GM18870 (cell line): ENCODE data around the gene ITGB7.

Experiments used
- ATAC-seq: cut with Tn5 transposase; IDR thresholded peaks from one replicate; pipeline ENCODE4 v1.9.1; 2021; ENCODE audit warnings: moderate library complexity; ENCODE audit not compliant: unreplicated experiment

The ITGB7 gene

DNA sequence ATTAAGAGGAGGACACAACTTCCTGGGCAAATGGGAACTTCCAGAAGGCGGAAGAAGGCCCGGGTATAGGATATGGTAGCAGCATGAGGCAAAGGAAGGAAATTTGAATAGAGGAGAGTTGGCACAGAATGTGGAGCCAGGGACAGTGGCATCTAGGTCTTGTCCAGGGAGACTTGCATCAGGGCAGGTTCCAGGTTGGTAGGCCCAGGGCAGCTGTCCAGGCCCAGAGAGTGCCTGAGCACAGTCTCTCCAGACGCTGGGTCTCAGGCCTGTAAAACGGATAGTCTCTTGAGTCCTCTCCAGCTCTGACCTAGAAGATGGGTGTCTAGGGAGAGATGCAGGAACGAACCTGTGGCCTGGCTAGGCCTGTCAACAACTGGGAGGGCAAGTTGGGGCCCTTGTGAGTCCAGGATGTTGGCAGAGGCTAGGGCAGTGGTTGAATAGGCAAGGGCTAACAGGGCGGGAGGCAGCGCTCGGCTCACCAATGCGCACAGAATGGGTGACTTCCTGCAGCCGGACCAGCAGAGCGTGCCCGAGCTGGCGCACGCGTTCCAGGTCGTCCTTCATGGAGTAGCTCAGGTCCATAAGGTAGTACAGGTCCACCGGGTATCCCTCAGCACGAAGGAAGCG, 9.9 kb downstream of the ITGB7 start:
- ATAC-seq = no peak

DNA sequence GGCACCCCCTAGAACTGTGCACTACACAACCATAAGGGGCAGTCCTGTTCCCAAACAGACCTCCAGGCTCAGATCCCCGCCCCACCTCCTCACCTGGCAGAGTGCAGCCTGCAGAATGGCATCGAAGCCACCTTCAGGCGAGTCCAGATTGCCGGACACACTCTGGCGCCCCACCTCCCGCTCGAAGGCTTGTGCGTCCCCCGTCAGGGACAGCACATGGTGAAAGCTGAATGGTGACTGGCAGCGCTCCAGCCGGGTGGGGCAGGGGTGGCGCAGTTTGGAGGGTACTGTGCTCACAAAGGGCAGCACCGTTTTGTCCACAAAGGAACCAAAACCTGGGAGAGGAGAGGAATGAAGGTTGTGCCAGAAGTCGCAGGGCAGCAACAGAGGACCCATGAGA, 10.6 kb downstream of the ITGB7 start:
- ATAC-seq = no peak

DNA sequence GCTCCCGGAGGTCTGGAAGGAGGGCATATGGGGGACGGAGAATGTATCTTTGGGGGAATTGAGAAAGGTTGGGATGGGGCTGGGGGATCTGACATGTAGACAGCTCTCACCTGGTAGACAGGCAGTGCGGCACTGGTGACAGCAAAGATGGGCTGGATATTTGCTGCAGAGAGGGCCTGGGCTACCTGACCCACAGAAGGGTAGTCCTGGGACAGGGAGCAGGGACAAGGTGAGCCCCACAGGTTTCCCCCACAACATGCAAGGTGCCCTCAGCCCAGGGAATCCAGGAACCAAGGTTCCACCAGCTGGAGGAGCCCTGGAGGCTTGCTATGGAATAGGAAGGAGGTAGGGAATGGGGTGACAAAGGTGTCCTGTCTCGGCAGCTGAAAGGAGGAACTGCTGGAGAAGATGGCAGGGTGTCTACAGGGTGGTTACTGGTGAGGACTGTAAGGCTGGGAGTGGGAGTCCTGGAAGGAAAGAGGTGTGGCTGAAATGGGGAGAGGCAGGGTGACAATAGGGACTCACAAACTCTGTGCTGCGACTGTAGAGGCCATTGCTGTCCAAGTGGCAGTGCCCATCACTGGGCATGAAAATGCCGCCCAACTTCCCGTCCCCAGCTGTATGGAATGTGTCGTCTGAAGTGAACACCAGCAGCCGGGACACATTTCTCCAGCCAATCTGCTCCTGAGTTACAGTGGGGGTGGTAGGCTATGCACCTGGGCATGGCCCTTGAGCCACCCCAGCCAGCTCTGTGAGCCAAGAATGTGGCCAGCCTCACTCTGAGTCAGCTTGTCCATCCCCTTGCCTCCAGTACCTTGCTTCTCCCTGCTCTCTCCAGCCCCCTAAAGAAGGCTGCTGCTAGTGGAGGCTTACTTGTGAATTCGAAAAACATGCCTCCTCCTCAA, 11.3 kb downstream of the ITGB7 start:
- no peak for ATAC-seq

DNA sequence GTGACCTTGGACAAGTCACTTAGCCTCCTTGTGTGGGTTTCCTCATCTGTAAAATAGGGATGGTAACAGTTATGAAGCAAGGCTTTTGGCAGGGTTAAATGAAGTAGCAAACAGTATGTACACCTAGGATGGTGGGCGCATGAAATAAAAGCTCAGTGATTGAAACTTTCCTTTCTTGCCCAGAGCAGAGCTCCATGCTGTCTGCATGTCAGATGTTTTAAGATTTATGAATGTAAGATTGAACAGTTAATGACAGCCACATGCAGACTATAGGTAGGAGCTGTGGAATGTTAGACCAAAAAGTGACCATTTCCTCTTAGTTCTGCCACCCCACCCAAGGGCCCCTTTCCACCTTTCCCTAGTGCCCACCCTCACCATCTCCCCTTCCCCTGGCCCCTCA, 12.1 kb downstream of the ITGB7 start:
- ATAC-seq = no peak

DNA sequence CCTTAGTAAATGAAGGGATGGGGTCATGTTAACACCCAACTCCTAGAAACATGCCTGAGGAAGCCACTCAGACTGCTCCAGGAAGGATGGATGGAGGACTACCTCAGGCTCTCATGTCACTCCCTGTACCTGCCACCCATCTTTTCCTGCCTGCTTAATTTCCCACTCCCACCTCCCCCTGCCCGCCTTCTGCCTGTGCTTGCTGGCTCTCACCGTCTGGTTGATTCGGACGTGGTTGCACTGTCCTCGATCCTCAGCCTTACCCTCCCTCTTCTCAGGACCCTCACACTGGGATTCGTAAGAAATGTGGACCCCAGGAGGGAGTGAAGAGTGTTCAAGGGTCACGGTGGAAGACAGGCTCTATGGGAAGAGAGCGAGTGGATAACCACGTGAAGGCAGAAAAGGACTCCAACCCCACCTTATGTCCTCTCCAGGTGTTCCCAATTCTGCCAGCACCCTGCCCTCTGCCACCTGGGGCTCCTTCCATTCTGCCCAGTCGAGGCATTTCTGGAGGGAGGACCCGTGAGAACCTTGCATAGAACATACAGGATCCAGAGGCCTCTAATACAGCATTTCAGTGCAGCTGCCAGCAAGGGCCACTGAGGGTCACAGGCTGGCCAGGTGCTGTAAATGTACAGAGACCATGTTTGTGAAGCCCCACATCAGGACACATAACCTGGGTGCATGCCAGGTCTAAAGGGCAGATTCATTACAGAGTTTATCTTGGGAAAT, 12.9 kb downstream of the ITGB7 start:
- ATAC-seq = no peak

DNA sequence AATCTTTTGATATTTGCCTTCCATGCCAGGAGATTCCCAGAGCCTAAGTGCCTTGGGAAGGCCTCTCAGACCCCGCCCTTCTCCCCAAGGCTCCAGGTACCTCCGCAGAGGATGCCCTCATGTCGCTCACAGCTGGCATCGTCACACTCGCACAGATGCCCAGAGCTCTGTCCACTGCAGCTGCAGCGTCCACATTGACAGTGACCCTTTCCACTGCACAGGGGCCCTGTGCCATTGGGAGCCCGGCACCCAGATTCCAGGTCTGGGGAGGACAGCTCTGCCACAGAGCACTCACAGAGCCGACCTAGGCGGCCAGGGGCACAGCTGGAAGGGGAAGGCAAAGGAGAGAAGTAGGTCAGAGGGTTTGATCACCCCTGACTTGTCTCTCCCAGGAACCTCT, 14.0 kb downstream of the ITGB7 start:
- ATAC-seq = no peak

DNA sequence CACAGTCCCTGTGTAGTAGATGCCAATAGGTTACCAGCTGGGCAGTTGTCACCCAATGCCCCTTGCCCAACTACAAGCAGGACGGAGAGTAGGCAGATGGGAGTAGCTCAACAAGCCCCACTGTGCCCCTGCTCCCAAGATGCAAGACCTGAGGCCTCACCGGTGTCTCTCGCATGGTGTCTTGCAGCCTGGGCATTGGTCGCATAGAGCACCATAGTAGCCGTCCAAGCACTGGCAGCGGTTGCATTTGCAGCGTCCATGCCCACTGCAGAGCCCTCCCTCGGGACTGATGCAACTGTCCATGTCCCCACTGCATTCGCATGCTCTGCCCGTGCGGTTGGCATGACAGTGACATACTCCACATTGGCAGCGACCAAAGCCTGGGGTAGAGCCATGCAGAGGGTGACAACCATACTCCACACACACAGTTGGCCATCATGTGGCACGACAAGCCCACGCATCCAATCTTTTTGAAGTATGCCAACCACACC, 14.5 kb downstream of the ITGB7 start:
- ATAC-seq = no peak

DNA sequence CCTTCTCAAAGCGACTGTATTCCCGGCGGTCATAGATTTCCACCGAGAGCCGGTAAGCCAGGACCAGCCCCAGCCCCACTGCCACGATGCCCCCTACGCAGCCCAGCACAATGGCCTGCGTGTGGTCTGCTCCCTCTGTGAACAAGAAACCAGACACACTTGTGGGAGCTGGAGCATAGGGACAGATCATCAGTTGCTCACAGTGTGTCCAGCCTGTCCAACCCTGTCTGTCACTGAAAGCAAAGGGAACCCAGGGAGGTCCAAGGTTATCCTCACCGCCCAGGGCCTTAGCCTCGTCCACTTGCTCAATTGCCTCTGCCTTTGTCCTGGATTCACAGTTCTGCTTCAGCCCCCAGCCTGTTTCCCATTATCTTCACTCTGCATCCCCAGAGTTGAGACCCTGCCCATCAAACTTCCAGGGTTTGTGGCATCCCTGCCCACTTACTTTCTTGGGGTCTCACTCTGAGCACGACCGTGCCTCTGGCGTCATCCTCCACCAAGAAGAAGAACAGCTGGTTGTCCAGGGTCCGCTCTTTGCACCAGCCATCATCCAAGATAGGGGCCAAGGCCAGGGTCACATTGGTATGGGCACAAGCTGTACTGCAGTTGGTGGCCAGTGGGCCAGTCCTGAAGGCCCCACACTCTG, 15.0 kb downstream of the ITGB7 start:
- no peak for ATAC-seq

DNA sequence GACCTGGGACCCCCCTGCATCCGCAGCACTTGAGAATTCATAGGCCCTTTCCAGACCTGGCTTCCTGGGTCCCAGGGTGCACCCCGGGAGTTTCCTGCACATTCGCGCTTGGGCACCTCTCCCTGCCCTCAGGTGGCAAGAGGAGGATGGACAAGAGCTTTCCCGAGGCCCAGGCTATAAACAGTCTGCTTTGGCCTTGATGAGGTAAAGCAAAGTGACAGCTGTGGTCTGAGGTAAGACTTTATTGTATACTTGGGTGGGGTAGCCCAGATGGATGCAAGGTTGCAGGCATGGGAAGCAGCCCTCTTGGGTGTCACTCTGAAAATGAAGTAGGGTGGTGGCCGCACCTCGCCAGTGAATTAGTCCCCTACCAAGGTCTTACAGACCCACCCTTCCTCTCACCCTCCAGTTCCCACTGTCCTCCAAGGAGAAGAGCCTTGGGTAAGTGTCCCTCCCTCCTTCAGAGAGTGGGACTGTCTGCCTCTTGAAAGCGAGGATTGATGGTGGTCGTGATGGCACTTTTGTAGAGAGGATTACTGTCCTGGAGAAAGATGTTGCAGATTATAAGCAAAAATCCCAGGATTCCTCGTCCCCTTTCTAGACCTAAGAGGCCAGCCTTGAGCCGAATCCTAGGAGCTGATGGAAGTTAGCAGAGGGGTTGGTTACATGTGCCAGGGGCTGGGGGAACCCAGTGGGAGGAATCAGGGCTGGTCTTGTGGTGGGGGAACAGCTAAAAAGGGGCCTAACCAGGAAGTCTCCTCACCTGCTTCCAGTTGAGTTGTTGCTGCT, 15.8 kb downstream of the ITGB7 start:
- ATAC-seq = no peak

DNA sequence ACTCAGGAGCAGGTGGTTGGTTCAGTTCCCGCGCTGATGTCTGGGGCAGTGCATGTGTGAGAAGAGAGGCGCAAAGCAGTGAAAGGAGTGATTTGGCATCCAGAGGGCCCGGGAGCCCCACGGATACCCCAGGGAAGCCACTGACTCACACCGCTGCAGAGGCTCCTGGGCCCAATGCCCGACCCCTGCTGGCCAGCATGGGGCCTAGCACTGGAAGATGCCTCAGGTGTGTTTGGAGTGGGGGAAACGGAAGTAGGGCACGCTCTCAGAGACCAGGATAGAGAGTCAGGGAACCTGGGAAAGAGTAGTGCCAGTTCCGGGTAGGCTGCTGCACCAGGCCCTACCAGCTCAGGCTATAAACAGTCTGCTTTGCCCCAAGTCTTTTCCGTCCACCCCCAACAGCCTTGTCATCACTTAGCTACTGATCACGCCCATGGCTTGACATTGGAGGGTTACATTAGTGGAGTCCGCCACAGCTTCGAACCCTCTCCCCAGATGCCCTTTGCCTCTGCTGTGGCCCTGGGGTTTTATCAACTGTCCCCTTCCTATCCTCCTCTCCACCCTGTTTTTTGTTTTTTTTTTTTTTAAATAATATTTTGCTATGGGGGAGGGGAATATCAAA, 16.8 kb downstream of the ITGB7 start:
- no peak for ATAC-seq

DNA sequence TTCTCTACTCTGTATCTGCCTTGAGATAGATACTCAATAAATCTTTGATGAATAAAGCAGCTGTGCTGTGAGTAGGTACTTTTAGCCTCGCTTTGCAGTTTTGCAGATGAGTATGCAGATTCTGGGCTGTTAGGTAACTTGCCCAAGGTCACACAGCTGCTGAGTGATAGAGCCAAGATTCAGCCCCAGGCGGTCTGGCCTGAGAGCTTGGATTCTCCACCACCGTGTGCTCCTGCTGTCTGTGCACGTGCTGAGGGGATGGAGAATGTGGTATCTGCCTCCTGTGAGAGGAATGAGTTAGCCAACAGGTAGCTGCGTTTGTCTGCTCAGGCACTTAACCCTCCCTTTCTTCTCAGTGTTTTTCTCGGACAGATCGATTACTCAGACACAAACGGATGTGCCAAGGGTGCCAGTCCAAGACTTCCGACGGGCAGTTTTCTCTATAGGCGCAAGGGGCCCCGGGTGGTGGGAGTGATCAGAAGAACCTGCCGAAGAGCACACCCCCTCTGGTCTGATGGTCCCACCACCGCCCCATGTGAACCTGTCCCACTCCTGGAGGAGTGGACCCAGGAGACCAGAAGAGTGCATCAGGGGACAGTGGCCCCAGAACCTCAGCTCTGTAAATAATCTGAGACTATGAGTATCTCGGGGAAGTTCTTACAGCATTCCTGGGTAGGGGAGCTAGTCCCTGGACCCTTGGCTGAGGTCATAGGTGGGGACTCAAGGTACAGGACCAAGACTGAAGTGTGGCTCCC, 19.7 kb downstream of the ITGB7 start:
- ATAC-seq = no peak

DNA sequence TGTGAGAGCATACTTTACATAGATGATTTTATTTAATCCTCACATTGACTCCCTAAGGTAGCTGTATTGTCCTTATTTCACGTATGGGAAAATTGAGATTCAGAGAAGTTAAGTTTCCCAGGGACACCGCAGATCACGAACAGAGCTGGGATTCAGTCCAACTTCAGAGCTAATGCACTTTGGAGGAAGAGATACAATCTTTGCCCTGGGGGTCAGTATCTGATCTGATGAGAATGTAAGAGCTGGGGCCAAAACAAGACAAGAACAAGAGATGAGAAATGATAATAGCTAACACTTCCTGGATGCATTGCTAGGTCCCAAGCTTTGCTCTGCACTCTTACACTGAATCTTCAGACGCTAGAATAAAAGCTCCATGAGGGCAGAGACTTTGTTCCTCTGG, 20.3 kb downstream of the ITGB7 start:
- no peak for ATAC-seq

DNA sequence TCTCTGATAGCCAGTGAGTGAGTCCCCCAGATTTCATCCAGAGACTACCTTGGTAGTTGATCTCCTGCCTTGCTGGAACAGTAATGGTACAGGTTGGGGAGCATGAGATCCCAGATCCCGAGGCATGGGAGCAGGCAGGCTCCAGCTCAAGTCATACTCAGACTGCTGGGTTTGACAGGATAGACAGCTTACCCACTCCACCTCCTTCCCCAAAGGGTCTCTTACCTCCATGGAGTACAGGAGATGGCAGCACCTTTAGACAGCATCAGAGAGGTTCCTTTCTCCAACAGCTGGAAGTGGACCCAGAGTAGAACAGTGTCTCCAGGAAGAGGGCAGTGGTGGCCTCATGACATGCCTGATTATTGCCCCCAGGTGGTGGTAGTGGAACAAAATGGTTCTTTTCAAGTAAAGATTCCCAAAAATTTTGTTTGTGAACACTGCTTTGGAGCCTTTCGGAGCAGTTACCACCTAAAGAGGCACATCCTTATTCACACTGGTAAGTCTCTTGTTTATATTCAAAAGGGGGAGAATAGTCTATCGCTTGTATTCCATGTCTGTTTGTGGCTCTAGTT, 21.4 kb downstream of the ITGB7 start:
- ATAC-seq = no peak

DNA sequence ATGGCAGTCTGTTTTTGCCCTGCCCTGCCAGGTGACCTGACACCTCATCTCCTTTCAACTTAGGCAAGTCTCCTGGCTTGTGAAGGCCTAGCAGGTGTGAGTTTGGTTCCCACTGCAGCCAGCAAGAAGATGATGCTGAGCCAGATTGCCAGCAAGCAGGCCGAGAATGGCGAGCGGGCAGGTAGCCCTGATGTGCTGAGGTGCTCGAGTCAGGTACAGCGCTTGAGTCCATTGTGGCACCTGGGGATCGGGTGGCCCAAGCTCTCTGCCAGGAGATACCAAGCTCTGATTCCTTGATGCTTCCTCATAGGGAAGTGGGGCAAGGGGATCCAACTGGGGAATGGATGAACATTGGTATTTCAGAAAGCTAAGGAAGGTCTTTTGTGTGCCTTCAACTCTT, 22.2 kb downstream of the ITGB7 start:
- no peak for ATAC-seq

DNA sequence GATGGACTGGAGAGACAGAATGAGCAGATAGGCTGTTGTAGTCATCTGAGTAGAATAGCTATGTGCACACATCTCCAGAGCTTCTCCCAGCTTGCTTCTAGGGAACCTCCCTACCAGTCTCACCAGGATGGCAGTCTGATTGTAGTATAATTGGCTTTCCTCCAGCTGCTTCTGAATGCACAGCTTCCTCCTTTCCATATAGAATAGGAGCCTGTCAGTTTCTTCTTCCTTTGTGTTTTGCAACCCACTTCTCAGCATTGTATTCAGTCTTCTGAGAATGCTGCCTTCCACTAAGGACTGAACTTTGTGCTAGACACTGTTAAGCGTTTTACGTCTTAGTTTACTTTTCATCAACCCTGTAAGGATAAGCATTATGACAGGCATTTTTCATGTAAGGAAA, 24.1 kb downstream of the ITGB7 start:
- no peak for ATAC-seq

DNA sequence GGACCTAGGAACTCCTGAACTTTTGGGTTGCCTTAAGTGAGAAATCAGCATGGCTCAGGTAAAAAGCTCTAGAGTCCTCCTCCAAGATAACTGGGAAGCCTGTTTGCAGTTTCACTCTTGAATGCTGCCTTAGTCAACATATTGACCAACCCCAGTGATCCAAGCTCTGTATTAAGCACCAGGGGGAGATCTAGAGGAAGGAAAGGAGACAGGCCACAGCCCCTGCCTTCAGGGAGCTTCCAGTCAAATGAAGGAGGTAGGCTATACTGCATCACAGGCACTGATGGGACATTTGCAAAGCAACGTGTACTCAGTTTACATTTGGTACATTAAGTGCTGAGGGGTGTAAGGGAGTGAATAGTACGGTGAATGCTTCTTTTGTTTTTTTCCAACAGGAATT, 25.1 kb downstream of the ITGB7 start:
- ATAC-seq = no peak

DNA sequence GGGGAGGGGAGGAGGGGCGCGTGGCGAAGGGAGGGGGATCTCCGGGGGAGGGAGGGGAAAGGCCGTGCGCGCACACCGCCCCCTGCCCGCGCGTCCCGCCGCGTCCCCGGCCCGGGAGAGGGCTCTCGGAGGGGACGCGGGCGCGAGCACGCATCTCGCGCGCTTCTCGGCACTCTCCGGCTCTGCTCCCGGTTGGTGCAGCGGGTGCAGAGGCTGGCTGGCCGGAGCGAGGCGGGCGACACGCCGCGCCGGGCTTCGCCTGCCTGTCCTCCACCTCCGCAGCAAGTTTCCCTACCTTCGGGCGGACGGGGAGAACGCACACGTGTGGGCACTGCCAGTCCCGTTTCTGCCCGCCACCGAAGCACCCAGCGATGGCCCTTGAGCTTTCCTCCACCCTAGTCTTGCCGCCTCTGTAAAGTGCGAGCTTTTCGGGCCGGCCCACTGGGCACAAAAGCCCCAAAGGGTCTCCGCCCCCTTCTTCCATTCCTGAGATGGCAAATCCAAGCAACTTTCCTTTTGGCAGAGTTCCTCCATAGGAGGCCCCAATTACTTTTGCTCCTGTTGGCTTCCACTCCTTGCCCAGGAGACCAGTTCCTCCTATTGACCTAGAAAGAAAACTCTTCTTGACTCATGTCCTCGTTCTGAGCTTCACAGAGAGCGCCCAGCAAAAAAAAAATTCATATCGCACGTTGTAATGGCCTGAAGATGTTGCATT, 26.0 kb downstream of the ITGB7 start:
- no peak for ATAC-seq

DNA sequence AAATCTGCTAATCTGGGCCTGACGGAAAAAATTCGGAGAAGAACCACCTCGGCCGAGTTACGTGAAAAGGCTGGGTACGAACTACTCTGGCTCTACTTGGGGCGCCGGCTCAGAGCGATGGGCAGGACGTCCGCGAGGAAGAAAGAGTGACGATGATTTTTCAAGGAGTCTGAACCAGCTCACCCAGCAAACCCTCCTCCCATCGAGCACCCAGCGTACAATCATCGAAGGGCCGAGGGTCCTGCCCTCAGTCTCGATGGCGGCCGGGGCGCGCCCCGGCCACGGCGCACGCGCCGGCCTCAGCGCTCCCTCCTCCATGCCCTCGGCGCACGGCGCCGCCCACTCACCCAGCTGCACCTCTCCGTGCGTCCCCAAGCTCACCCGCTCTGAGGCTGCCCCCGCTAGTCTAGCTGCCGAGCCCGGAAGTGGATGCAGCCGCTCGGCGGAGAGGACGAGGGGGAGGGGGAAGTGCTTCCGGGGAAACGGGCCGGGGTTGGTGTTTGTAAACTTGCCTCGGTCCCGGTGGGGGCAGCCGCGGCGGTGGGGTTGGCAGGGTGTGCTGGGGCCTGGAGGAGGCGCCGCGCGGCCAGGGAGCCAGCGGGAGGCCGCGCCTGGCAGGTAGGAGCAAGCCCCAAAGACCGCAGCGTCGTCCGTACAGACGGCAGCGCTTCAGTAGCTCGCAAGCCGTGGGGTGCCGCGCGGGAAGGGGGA, 26.7 kb downstream of the ITGB7 start, which contains the start of the genes CSAD and ZNF740:
Gene CSAD, minus strand, starts transcription at position 706 of the 711 bp plus-strand sequence. CDS start 7,455 bp downstream, outside the sequence.
Gene ZNF740, plus strand, starts transcription at position 503 of the 711 bp plus-strand sequence. CDS start 1,262 bp downstream, outside the sequence.
- ATAC-seq = no peak
